Measurements from ENCODE around the gene STX10. TPM values are rescaled to one million over a fixed set of nuclear protein-coding genes. Genes with fewer than 3 reads are reported as not detected.

The STX10 gene
- total RNA-seq, 2 donors from 2014 or later: 30.8 to 83.4 TPM

DNA sequence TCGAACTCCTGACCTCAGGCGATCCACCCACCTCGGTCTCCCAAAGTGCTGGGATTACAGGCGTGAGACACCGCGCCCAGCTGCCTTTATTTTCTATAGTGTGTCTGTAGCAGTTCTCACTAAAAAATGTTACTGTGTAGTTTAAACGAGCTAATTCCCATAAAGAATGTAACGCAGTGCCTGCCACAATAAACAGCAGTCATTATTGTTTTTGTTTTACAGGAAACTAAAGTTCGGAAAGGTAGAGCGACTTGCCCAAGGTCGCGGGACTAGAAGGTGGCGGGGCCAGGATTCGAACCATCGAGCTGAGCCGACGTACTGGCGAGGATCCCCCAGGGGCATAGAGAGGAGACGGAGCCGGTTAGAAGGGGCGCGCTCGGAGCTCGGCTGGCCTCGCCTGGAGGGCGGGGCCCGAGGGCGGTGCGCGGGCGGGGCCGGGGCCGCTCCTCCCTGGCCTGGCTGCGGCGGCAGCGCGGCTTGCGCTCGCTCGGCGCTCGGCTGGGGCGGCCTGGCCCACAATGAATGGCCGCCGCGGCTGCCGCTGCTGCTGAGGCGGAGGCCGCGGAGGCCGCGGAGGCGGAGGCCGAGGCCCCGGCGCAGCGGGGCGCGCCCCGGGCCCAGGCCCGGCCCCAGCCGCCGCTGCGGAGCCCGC, 32.3 kb downstream of the STX10 start, which contains the start of gene NACC1:
Gene NACC1, plus strand, starts transcription at position 493 of the 652 bp plus-strand sequence. CDS start 16,944 bp downstream, outside the sequence.
- Histone ChIP-seq H3K4me1 (ENCODE audit: control insufficient read depth in 1 of 2, low read depth in 2 of 2) (peaks cover 16 to 44% of the 10 kb centered on the region in 2 donors), H3K9me3 (no peaks in the 10 kb centered on the region), H3K36me3 (peaks cover under 1% of the 10 kb centered on the region), H3K27ac (peak within 1 kb of the TSS; percentile 56 to 67), H3K4me3 (peak within 1 kb of the TSS; percentile 100), H3K27me3 (replicated peaks; ENCODE audit: insufficient read depth) (no peaks in the 10 kb centered on the region)
- TF ChIP-seq, protein P1, sequence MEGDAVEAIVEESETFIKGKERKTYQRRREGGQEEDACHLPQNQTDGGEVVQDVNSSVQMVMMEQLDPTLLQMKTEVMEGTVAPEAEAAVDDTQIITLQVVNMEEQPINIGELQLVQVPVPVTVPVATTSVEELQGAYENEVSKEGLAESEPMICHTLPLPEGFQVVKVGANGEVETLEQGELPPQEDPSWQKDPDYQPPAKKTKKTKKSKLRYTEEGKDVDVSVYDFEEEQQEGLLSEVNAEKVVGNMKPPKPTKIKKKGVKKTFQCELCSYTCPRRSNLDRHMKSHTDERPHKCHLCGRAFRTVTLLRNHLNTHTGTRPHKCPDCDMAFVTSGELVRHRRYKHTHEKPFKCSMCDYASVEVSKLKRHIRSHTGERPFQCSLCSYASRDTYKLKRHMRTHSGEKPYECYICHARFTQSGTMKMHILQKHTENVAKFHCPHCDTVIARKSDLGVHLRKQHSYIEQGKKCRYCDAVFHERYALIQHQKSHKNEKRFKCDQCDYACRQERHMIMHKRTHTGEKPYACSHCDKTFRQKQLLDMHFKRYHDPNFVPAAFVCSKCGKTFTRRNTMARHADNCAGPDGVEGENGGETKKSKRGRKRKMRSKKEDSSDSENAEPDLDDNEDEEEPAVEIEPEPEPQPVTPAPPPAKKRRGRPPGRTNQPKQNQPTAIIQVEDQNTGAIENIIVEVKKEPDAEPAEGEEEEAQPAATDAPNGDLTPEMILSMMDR (IDR thresholded peaks at IDR 0.05): no peak
- ATAC-seq (ENCODE audit: insufficient number of reproducible peaks, low FRiP score, low read depth) (peak; percentile 72), DNase-seq (ENCODE audit: low spot score) (peak; percentile 60)

DNA sequence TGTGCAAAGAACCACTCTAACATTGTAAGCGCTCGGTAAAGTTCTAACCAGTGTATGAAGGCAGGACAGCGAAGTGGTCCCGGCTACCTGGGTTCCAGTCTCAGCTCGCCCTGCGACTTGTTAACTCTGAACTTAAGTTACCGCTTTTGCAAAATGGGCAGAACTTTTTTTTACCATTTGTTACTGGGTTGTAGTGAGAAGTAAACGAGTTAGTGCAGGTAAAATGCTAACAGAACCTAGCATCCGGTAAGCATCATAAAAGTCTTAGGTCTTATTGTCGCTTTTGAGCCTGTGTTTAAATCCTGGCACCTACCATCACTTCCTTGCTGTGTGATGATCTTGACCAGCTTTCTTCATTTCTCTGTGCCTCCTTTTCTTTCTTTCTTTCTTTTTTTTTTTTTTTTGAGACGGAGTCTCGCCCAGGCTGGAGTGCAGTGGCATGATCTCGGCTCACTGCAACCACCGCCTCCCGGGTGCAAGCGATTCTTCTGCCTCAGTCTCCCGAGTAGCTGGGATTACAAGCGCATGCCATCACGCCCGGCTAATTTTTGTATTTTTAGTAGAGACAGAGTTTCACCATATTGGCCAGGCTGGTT, 32.9 kb downstream of the STX10 start:
- ATAC-seq (ENCODE audit: insufficient number of reproducible peaks, low FRiP score, low read depth) (no peak), DNase-seq (ENCODE audit: low spot score) (no peak)
- Histone ChIP-seq H3K9me3 (no peaks in the 10 kb centered on the region), H3K36me3 (peaks cover 6% of the 10 kb centered on the region), H3K27ac (peak overlapping the region; percentile 56 to 67), H3K4me1 (ENCODE audit: control insufficient read depth in 1 of 2, low read depth in 2 of 2) (peaks cover 16 to 44% of the 10 kb centered on the region in 2 donors), H3K4me3 (peak overlapping the region; percentile 100), H3K27me3 (replicated peaks; ENCODE audit: insufficient read depth) (no peaks in the 10 kb centered on the region)
- TF ChIP-seq, protein P1 (IDR thresholded peaks at IDR 0.05): no peak

DNA sequence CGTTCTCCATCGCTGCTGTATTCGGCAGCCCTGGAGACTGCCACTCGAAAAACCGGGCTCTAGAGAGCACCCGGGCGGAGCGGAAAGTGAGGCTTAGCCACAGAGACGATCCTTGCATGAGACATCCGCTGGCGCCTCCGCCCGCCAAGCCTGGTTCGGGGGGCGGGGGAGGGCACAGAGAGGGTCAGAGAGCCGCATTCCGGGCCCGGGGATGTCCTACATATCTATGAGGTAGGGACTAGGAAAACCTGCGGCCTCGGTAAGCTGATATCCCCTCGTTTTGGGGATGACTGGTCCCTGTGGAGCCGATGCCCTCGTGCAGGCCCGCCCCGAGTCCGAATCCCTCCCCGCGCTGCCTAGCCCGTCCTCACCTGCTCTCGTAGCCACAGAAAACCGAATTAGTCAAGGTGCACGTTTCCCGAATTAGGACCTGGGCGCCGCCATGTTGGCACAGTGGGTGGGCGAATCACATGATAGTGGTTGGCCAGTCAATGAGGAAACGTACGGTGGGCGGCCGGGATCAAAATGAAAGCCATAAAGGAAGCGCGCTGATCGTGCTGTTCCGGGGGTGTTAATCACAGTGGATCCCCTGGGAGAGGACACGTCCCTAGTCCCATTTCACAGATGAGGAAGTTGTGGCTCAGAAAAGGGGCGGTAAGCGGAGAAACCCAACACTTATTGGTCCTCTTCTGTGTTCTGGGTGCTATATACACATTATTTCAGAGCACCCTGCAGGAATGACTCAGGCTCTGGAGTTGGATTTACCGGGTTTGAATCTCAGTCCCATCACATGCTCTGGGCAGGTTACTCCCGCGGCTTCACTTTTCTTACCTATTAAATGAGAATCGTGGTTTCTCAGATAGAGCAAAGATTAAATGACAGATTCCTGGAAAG, 33.6 kb downstream of the STX10 start, which contains the start of gene TRMT1:
Gene TRMT1, minus strand, starts transcription at position 459 of the 894 bp plus-strand sequence. Its CDS starts 341 bp downstream, at position 118.
- ATAC-seq (ENCODE audit: insufficient number of reproducible peaks, low FRiP score, low read depth): peak; percentile 66
- TF ChIP-seq, protein P1 (IDR thresholded peaks at IDR 0.05): no peak
- peaks cover 16 to 44% of the 10 kb centered on the region in 2 donors for H3K4me1 ChIP-seq (ENCODE audit: control insufficient read depth in 1 of 2, low read depth in 2 of 2)

DNA sequence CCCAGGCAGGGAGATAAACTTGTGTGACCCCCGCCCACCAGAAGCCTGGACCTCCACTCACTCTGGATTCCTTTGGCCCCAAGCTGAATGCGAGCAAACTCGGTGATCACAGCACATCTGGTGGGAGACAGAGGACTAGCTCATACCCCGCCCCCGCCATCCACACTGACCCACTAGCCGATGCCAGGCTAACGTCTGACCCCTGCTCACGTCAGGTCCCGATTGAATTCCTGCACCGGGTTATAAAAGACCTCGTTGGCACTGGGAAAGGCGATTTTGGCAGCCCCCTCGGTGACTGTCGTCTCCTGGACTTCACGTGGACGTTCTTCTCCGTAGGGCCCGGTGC, 34.3 kb downstream of the STX10 start:
- TF ChIP-seq, protein P1 (IDR thresholded peaks at IDR 0.05): no peak
- H3K4me1 ChIP-seq (ENCODE audit: control insufficient read depth in 1 of 2, low read depth in 2 of 2): peaks cover 16 to 44% of the 10 kb centered on the region in 2 donors
- peaks cover 8% of the 10 kb centered on the region for H3K36me3 ChIP-seq
- ATAC-seq (ENCODE audit: insufficient number of reproducible peaks, low FRiP score, low read depth): no peak
- H3K9me3 ChIP-seq: no peaks in the 10 kb centered on the region
- H3K27ac ChIP-seq: peak overlapping the region in 1 of 2 donors; percentile 67
- DNase-seq (ENCODE audit: low spot score): no peak
- no peaks in the 10 kb centered on the region for H3K27me3 ChIP-seq (replicated peaks; ENCODE audit: insufficient read depth)
- H3K4me3 ChIP-seq: peak overlapping the region; percentile 100

More for the DNA sequence above, 33.6 kb downstream of the STX10 start, which contains the start of gene TRMT1:
- H3K9me3 ChIP-seq: no peaks in the 10 kb centered on the region
- peaks cover 8% of the 10 kb centered on the region for H3K36me3 ChIP-seq
- H3K27me3 ChIP-seq (replicated peaks; ENCODE audit: insufficient read depth): no peaks in the 10 kb centered on the region
- H3K4me3 ChIP-seq: peak within 1 kb of the TSS; percentile 100
- DNase-seq (ENCODE audit: low spot score): peak; percentile 94
- peak within 1 kb of the TSS; percentile 60 to 67 for H3K27ac ChIP-seq

Measured in thoracic aorta (tissue), 2 donors.